ENCODE data around the gene CD81.

The CD81 gene

GRCh38 chr11:2422461-2423156, 45.5 kb downstream of the CD81 start:
- no peak for FAIRE-seq

DNA sequence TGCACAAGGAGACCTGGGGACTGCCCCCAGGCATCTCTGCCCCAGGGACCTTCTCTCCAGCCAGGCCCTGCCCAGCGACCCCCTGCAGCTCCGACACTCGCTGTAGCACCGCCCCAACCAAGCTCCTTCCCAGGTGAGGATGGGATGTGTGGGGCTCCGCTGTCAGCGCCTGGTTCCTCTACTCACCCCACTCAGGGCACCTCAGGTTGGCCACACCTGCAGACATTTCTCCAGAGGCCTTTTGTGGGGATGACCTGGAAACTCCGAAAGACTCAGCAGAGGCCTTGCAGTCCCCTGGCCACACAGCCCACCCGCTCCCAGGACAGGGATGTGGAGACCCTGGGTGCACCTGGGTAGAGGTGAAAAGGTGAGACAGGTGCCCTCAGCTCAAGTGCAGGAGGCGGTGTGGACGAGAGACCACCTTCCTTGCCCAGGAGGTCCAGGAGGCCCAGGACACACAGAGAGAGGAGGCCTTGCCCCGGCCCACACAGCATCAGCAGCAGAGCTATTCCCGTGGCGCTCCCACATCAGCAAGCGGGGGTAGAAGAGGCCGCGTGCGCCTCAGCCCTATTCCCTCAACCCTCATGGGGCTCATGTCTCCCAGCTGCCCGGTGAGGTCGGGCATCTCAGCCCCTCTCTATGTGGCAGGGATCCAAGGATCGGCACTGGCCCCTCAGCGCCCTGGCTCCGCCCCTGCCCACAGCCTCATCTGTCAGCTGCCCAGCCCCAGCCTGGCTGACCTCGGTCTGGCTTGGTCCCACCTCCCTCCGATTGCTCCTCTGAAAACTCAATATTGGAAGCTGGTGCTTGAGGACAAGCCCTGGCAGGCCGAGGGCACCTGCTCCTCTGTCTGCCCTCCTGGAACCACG, 46.3 kb downstream of the CD81 start:
- no peak for FAIRE-seq

GRCh38 chr11:2424811-2425495, 47.8 kb downstream of the CD81 start:
- FAIRE-seq = no peak

- no peak for FAIRE-seq
Measured at GRCh38 chr11:2425506-2425905, 48.4 kb downstream of the CD81 start.

GRCh38 chr11:2426221-2426620, 49.1 kb downstream of the CD81 start:
- FAIRE-seq = no peak

- no peak for FAIRE-seq
Measured at GRCh38 chr11:2426826-2427521, 49.9 kb downstream of the CD81 start.

DNA sequence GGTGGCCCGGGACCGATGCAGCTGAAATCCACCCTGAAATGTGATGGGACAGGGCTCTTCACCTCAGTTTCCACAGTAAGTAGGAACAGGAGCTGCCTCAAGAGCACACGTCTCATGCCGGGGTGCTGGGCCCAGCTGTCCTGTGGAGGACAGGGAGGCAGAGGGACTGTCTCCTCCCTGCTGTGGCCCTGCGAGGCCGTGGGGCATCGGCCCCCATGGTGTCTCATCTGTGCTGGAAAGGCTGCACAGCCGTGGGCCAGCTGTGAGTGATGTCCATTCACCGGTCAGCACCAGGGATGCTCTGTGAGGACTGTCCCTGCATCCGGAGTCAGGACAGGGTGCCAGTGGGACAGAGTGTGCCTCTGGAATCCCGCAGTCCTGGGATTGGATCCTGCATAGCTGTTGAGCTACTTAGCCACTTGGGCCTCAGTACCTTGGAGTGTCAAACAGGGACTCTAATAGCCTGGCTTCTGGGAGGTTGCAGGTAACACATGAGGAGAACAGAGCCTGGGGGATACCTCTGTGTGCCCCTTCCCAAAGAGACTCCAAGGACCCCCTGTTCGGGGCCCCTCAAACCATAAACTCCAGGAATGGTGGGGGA, 50.7 kb downstream of the CD81 start:
- FAIRE-seq = no peak

DNA sequence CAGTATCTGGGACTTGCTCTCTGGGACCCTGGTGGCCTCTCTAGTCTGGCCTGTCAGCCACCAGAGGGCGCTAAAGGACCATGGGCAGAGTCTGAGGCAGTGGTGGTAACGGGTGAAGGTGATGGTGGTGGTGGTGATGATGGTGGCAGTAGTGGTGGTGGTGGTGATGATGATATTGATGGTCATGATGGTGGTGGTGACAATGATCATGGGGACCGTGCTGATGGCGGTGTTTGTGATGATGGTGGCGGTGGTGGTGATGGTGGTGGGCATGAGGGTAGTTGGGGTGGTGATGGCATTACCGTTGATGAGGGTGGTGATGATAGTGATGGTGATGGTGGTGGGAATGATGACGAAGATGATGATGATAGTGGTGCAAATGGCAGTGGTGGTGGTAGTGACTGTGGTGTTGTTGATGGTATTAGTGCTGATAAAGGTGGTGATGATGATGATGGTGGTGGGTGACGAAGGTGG, 51.2 kb downstream of the CD81 start:
- FAIRE-seq = no peak

GRCh38 chr11:2431395-2431794, 54.3 kb downstream of the CD81 start:
- FAIRE-seq = no peak

GRCh38 chr11:2432171-2432621, 55.1 kb downstream of the CD81 start:
- no peak for FAIRE-seq

- FAIRE-seq = no peak
Measured at GRCh38 chr11:2432628-2433071, 55.5 kb downstream of the CD81 start.

GRCh38 chr11:2433106-2433925, 56.2 kb downstream of the CD81 start:
- no peak for FAIRE-seq

DNA sequence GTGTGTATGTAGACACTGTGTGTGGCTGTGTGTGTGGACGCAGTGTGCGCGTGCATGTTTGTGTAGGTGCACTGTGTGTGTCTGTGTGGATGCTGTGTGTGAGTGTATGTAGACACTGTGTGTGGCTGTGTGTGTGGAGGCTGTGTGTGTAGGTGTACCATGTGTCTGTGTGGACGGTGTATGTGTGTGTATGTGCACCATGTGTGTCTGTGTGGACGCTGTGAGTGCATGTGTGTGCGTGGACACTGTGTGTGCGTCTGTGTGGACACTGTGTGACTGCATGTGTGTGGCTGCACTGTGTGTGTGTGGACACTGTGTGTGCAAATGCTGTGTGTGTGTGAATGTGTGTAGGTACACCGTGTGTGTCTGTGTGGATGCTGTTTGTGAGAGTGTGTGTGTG, 56.9 kb downstream of the CD81 start:
- no peak for FAIRE-seq

GRCh38 chr11:2434506-2435255, 57.6 kb downstream of the CD81 start:
- FAIRE-seq = no peak

DNA sequence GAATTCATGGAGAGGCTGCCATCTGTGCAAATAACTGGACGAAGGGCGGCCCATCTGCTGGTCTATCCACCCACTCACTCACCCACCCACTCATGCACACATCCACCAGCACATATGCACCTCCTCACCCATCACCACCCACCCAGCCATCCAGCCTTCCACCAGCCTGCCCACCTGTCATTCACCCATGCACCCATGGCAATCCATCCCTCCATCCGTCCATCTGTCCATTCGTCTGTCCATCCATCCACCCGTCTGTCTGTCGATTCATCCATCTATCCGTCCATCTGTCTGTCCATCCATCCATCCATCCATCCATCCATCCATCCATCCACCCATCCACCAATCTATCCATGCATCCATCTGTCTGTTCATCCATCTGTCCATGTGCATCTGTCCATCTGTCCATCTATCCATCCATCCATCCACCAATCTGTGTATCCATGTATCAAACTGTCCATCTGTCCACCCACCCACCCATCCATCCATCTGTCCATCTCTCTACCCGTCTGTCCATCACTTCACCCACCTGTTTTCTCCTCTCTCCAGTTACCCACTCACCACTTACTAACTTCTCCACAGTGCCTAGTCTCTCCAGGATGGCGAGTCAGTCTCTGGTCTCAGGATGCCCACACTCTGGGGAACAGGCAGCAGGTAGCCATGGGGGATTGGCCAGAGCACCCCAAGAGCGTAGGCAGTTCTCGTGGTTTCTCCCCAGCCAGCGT, 58.3 kb downstream of the CD81 start:
- no peak for FAIRE-seq

DNA sequence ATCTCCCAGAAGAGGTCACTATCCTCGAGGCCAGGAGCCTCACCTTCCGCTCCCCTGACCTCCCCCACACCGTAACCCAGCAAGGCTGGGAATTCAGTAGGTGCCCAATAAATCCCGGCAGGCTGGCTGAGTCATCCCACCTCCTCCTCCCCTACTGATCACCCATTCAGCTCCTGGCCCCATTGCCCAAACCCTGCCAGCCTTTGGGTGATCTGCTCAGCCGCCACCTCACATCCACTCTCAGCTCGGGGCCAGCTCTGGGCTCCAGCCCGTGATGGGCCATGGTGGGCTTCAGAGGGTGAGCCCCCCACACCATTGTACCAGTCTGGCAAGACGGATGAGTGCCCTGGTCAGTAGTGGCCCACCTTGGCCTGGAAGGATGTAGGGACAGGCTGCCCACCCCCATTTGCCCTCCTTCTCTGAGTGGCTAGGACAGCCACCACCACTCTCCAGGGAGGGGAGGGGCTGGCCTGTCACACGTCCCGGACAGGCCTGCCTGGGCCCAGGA, 59.0 kb downstream of the CD81 start:
- FAIRE-seq = no peak

DNA sequence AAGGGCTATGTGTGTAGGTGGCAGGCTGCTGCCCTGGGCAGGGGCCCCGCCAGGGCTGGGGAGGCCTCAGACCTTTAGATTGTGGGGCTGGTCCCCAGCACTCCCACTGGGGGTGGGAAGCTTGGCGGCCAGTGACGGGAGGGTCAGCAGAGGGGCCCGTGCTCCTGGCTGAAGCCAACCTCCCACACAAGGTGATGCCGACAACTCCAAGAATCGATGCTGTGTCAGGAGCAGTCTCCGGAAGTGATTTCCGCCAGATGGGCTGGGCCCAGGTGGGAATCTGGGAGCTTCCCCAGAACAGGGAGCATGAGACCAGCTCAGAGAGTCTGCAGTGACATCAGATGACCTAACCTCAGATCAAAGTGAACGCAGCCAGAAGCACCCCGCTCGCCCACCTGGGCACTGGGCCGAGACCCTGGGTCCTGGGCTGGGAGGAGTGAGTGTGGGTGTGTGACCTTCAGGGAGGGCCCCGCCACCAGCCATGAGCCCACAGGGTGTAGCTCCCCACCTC, 59.5 kb downstream of the CD81 start:
- no peak for FAIRE-seq

GRCh38 chr11:2437516-2437915, 60.4 kb downstream of the CD81 start:
- FAIRE-seq = no peak

DNA sequence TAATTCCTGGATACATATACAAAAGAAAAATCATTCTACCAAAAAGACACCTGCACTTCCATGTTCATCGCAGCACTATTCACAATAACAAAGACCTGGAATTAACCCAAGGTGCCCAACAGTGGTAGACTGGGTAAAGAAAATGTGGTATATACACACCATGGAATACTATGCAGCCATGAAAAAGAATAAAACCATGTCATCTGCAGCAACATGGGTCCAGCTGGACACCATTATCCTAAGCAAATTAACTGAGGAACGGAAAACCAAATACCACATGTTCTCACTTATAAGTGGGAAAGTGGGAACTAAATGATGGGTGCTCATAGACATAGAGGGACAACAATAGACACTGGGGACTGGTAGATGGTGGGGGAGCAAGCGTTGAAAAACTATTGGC, 62.7 kb downstream of the CD81 start:
- FAIRE-seq = no peak
